Rectal smooth muscle tissue (tissue), 1 donor: Measurements from ENCODE around the gene SKIC2.
"Not testable (repeated sequence)": the region's sequence is repeated elsewhere in the genome, so short reads cannot be mapped to it uniquely, and the experiment has no call there.

Experiments
- H3K27ac ChIP-seq: one replicate; pipeline ENCODE4 v1.7.0; 2013; ENCODE audit warnings: low read depth, low read length, inconsistent platforms
- H3K27me3 ChIP-seq: one replicate; pipeline ENCODE4 v1.7.0; 2013; ENCODE audit warnings: low read length; ENCODE audit not compliant: control insufficient read depth, insufficient read depth
- H3K36me3 ChIP-seq: one replicate; pipeline ENCODE4 v1.7.0; 2013; ENCODE audit warnings: low read length; ENCODE audit not compliant: control insufficient read depth, insufficient read depth
- H3K4me1 ChIP-seq: one replicate; pipeline ENCODE4 v1.7.0; 2013; ENCODE audit warnings: low read length; ENCODE audit not compliant: control insufficient read depth, insufficient read depth
- H3K4me3 ChIP-seq: one replicate; pipeline ENCODE4 v1.7.0; 2013; ENCODE audit warnings: low read length
- H3K9ac ChIP-seq: one replicate; pipeline ENCODE4 v1.7.0; 2013; ENCODE audit warnings: low read length

Gene SKIC2

DNA sequence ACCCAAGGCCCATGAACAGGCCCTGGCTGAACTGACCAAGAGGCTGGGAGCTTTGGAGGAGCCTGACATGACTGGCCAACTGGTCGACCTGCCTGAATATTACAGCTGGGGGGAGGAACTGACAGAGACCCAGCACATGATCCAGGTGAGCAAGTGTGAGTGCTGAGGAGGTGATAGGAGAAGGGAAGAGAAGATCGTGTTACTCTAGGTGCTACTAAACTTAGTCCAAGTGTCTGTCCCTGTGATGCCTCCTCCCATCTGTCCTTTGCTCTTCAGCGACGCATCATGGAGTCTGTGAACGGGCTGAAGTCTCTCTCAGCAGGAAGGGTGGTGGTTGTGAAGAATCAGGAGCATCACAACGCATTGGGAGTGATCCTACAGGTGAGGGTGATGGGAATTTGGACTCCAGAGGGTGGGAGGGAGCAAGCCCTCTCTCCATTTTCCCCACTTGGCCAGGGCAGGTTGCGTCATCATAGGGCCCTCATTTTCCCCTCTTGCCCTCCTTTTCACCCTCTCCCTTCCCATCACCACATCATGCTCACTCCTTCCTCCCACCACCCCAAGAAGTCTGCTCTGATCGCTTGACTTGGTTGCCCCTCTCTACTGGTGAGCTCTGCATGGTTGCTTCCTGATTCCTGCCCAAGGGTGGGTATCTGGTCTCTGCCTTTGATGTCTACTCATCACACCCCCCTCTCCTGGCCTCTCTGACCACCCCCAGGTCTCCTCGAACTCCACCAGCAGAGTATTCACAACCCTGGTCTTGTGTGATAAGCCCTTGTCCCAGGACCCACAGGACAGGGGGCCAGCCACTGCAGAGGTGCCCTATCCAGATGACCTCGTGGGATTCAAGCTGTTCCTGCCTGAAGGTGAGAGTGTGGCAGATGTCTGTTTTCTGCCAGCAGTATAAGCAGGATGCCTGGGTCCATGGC lies 8.3 kb downstream of the SKIC2 start:
- H3K9ac ChIP-seq: no peak overlapping the region
- H3K4me1 ChIP-seq: peaks cover 4% of the 10 kb centered on the region
- H3K27me3 ChIP-seq: no peaks in the 10 kb centered on the region
- peaks cover 40% of the 10 kb centered on the region for H3K36me3 ChIP-seq
- H3K27ac ChIP-seq: no peak overlapping the region
- H3K4me3 ChIP-seq: no peak overlapping the region

DNA sequence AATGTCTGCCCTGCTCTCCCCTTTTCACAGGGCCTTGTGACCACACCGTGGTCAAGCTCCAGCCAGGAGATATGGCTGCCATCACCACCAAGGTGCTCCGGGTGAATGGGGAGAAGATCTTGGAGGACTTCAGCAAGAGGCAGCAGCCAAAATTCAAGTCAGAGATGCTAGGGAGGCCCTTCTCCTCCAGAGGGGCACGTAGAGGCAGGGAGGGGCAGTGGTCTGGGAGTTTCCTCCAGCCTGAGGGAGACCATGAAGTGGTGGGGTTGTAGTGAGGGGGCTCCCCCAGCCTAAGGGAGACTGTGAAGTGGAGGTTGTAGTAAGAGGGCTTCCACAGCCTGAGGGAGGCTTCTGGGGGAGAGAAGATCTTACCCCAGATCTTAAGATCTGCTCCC lies 8.9 kb downstream of the SKIC2 start:
- no peak overlapping the region for H3K27ac ChIP-seq
- peaks cover 7% of the 10 kb centered on the region for H3K4me1 ChIP-seq
- H3K9ac ChIP-seq: no peak overlapping the region
- no peak overlapping the region for H3K4me3 ChIP-seq
- no peaks in the 10 kb centered on the region for H3K27me3 ChIP-seq
- H3K36me3 ChIP-seq: peaks cover 33% of the 10 kb centered on the region

DNA sequence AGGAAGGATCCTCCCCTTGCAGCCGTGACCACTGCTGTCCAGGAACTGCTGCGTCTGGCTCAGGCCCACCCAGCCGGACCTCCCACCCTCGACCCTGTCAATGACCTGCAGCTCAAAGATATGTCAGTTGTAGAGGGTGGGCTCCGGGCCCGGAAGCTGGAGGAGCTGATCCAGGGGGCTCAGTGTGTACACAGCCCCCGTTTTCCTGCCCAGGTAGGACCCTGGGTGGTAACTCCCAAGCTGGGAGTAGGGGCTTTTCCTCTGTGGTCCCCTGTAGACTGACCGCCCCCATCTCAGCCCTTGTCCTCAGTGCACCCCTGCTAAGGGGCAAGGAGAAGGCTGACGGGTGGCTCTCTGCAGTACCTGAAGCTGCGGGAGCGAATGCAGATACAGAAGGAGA lies 9.4 kb downstream of the SKIC2 start:
- no peaks in the 10 kb centered on the region for H3K27me3 ChIP-seq
- no peak overlapping the region for H3K27ac ChIP-seq
- H3K4me3 ChIP-seq: no peak overlapping the region
- peaks cover 11% of the 10 kb centered on the region for H3K4me1 ChIP-seq
- H3K9ac ChIP-seq: no peak overlapping the region
- peaks cover 30% of the 10 kb centered on the region for H3K36me3 ChIP-seq

- Histone ChIP-seq H3K9ac (no peak overlapping the region), H3K4me3 (no peak overlapping the region), H3K36me3 (peaks cover 23% of the 10 kb centered on the region), H3K27ac (no peak overlapping the region), H3K4me1 (peaks cover 11% of the 10 kb centered on the region), H3K27me3 (no peaks in the 10 kb centered on the region)
These were observed 10.1 kb downstream of the SKIC2 start for GRCh38 chr6:31968791-31969711.

GRCh38 chr6:31969712-31970603 lies 11.0 kb downstream of the SKIC2 start:
- Histone ChIP-seq H3K9ac (no peak overlapping the region), H3K4me1 (peaks cover 11% of the 10 kb centered on the region), H3K4me3 (no peak overlapping the region), H3K27me3 (no peaks in the 10 kb centered on the region), H3K27ac (no peak overlapping the region), H3K36me3 (peaks cover 20% of the 10 kb centered on the region)

DNA sequence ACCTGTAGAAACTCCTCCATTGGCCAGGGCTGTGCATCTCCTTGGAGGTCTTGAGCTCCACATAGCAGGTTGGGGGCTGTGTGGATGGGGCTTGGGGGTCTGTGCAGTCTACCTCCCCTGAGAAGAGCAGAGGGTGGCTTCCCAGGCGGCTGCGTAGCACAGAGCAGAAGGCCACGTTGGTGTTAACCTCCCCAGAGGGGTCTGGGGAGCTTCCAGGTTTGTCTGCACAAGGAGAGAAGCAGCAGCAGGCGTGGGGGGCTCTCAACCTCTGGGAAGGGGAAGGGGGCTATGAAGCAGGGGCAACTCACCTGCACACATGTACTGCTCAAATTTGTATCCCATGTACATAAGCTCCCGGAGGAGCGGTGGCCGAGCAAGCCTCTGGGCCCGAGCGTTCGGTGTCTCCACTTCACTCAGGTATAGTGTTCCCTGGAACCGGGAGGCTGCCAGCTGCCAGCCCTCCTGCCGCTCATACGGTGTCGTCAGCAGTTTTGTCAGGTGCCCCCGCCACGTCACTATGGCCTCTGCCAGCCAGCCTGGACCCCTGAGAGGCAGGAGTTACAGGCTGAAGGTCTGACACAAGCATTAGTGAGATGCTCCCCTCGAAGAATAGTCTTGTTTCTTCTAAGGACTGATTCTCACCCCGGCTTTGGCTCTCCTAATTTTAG lies 11.8 kb downstream of the SKIC2 start:
- Histone ChIP-seq H3K27me3 (no peaks in the 10 kb centered on the region), H3K9ac (no peak overlapping the region), H3K4me1 (peaks cover 11% of the 10 kb centered on the region), H3K36me3 (peaks cover 20% of the 10 kb centered on the region), H3K4me3 (peak overlapping the region; percentile 83), H3K27ac (peak overlapping the region; percentile 94)

DNA sequence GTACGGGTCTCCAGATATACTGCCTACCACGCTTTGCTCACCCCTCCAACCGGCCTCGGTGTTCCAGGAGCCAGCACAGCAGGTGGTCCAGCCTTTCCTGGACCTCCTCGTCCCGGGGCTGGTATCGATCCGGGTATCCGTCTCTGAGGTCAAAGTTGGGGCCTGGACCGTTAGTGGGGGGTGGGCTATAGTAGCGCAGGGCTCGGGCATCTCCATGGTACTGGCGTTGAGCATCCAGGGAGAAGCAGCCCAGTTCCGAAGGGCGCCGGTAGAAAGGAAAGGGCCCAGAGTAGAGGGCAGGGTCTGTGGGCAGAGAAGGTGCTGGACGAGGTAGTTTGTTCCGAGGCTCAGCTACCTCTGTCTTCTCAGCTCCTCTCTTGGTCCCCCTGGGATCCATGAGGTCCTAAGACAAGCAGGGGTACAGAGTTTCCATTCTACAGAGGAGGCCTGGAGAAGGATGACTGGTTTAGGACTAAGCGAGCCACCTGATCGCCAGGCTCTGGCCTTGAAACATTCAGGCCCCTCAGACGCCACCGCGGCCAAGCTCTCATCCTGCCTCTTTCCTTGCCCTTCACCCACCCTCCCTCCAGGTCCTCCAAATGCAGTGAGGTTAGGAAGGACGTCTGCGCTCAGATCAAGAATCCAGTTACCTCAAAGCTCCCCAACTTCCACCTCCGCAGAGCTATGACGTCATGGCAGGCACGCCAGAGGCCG lies 12.5 kb downstream of the SKIC2 start:
- H3K4me3 ChIP-seq: peak overlapping the region; percentile 83
- peak overlapping the region; percentile 83 for H3K9ac ChIP-seq
- H3K27ac ChIP-seq: peak overlapping the region; percentile 94
- H3K4me1 ChIP-seq: peaks cover 11% of the 10 kb centered on the region
- H3K36me3 ChIP-seq: peaks cover 19% of the 10 kb centered on the region
- H3K27me3 ChIP-seq: no peaks in the 10 kb centered on the region

- peaks cover 11% of the 10 kb centered on the region for H3K4me1 ChIP-seq
- H3K27ac ChIP-seq: peak within 1 kb of the TSS; percentile 94
- peak within 1 kb of the TSS; percentile 83 for H3K4me3 ChIP-seq
- no peaks in the 10 kb centered on the region for H3K27me3 ChIP-seq
- peaks cover 12% of the 10 kb centered on the region for H3K36me3 ChIP-seq
- peak within 1 kb of the TSS; percentile 83 for H3K9ac ChIP-seq
These were observed 13.2 kb downstream of the SKIC2 start, which contains the start of gene DXO for GRCh38 chr6:31971993-31972708. DXO (minus strand) TSS chr6:31972138; CDS start chr6:31971675, 463 bp downstream.

- Histone ChIP-seq H3K4me3 (peak overlapping the region; percentile 83), H3K27ac (peak overlapping the region; percentile 94), H3K36me3 (peaks cover 9% of the 10 kb centered on the region), H3K27me3 (no peaks in the 10 kb centered on the region), H3K4me1 (peaks cover 11% of the 10 kb centered on the region), H3K9ac (peak overlapping the region; percentile 66)
These were observed 13.9 kb downstream of the SKIC2 start for GRCh38 chr6:31972709-31973350.

GRCh38 chr6:31976065-31976464 lies 17.1 kb downstream of the SKIC2 start:
- not testable (repeated sequence) for H3K36me3 ChIP-seq, H3K4me3 ChIP-seq, H3K27ac ChIP-seq, H3K27me3 ChIP-seq, H3K9ac ChIP-seq
- peaks cover 11% of the 10 kb centered on the region for H3K4me1 ChIP-seq
